Neural progenitor cell (in vitro differentiated cells): ENCODE measurements around the gene MUC6. TPM values are rescaled to one million over a fixed set of nuclear protein-coding genes. Genes with fewer than 3 reads are reported as not detected.

ENCODE experiments used
- DNase-seq: peaks from one replicate; pipeline ENCODE4 v3.0.0-alpha.2; 2016; ENCODE audit warnings: low spot score
- H2AFZ ChIP-seq: fragments of 200-600 bp; sonication (generic); replicated peaks from 2 replicates; pipeline ENCODE4 v1.6.1; 2016; ENCODE audit warnings: antibody characterized with exemption
- H3F3A ChIP-seq: fragments of 200-600 bp; sonication (generic); 2 replicates; pipeline ENCODE4 v1.6.1; 2016; ENCODE audit warnings: antibody characterized with exemption, low read depth
- H3K27ac ChIP-seq: fragments of 200-600 bp; sonication (generic); 2 replicates; pipeline ENCODE4 v1.5.1; 2016; ENCODE audit warnings: mild to moderate bottlenecking
- H3K27me3 ChIP-seq: fragments of 200-600 bp; sonication (generic); 2 replicates; pipeline ENCODE4 v1.6.1; 2016; ENCODE audit warnings: mild to moderate bottlenecking, moderate library complexity
- H3K36me3 ChIP-seq: fragments of 200-600 bp; sonication (generic); 2 replicates; pipeline ENCODE4 v1.5.1; 2016
- H3K4me1 ChIP-seq: fragments of 200-600 bp; sonication (generic); 2 replicates; pipeline ENCODE4 v1.6.1; 2016; ENCODE audit warnings: mixed run types
- H3K4me2 ChIP-seq: fragments of 200-600 bp; sonication (generic); 2 replicates; pipeline ENCODE4 v1.6.1; 2016
- H3K4me3 ChIP-seq: fragments of 200-600 bp; sonication (generic); 2 replicates; pipeline ENCODE4 v1.5.1; 2016
- H3K79me2 ChIP-seq: fragments of 200-600 bp; sonication (generic); 2 replicates; pipeline ENCODE4 v1.6.1; 2016; ENCODE audit warnings: low read depth
- H3K9ac ChIP-seq: fragments of 200-600 bp; sonication (generic); 2 replicates; pipeline ENCODE4 v1.6.1; 2016
- H3K9me3 ChIP-seq: fragments of 200-600 bp; sonication (generic); 2 replicates; pipeline ENCODE4 v1.5.1; 2016; ENCODE audit warnings: low read depth
- H4K20me1 ChIP-seq: fragments of 200-600 bp; sonication (generic); 2 replicates; pipeline ENCODE4 v1.6.1; 2016; ENCODE audit warnings: low read depth
- H3K27ac Mint-ChIP-seq: 3 replicates; pipeline ENCODE4 v1.8.0; 2021; ENCODE audit warnings: mixed read lengths
- H3K27me3 Mint-ChIP-seq: 2 replicates; pipeline ENCODE4 v1.8.0; 2022; ENCODE audit warnings: low read depth, mild to moderate bottlenecking, inconsistent platforms, moderate library complexity, mixed read lengths; ENCODE audit not compliant: insufficient read depth
- H3K36me3 Mint-ChIP-seq: 3 replicates; pipeline ENCODE4 v1.8.0; 2021; ENCODE audit warnings: mixed read lengths
- H3K4me1 Mint-ChIP-seq: 3 replicates; pipeline ENCODE4 v1.8.0; 2021; ENCODE audit warnings: mixed read lengths
- H3K4me3 Mint-ChIP-seq: 3 replicates; pipeline ENCODE4 v1.8.0; 2021; ENCODE audit warnings: mild to moderate bottlenecking, moderate library complexity, mixed read lengths
- H3K9me3 Mint-ChIP-seq: 3 replicates; pipeline ENCODE4 v1.8.0; 2020; ENCODE audit warnings: mixed read lengths
- EZH2 ChIP-seq: fragments of 200-600 bp; sonication (generic); IDR thresholded peaks from 2 replicates; pipeline ENCODE4 v1.6.1; 2017; ENCODE audit warnings: antibody characterized with exemption, mild to moderate bottlenecking, moderate library complexity
- EZH2phosphoT487 ChIP-seq: fragments of 200-600 bp; sonication (generic); IDR thresholded peaks from 2 replicates; pipeline ENCODE4 v1.6.1; 2017; ENCODE audit warnings: antibody characterized with exemption
- total RNA-seq: library from RNA; depleted of rRNA; stranded (reverse); fragments of >200 nt; gene quantifications from 2 replicates; pipeline ENCODE4 v1.2.3, GENCODE V29; 2015; ENCODE audit warnings: low replicate concordance
- TF ChIP-seq, protein P1 (sequence below): fragments of 200-600 bp; sonication (generic); IDR thresholded peaks from 2 replicates; pipeline ENCODE4 v1.5.1; 2017; ENCODE audit warnings: antibody characterized with exemption, mild to moderate bottlenecking

The MUC6 gene
- total RNA-seq, 1 donor from 2014 or later: not detected

DNA sequence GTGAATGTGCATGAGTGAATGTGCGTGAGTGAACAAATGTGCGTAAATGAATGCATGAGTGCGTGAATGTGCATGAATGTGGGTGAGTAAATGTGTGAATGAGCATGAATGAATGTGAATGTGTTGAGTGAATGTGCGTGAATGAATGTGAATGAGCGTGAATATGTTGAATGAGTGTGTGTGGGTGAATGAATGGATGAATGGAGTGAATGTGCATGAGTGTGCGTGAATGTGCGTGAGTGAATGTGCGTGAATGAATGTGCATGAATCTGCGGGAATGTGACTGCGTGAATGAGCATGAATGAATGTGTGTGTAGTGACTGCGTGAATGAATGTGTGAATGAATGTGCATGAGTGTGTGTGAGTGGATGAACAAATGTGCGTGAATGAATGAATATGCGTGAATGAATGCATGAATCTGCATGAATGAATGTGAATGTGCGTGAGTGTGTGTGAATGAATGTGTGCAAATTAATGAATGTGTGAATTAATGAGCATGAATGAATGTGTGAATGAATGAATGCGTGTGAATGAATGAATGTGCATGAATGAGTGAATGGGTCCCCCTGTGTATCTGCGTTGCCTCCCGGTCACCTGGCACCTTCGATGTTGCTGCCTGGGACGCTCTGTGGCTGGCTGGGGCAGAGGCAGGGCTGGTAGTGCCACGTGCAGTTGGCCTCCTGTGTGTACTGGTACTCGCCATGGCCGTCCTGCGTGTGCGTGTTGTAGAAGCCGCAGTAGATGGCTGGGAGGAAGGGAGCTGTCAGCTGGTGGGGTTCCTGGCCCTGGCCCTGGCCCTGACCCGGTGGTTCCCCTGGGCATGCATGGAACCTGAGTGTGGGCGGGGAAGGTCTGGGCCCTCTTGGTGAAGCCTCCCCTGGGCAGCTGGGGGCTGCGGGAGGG, 13.4 kb downstream of the MUC6 start:
- H3K27ac ChIP-seq: no peak overlapping the region
- TF ChIP-seq, protein P1, sequence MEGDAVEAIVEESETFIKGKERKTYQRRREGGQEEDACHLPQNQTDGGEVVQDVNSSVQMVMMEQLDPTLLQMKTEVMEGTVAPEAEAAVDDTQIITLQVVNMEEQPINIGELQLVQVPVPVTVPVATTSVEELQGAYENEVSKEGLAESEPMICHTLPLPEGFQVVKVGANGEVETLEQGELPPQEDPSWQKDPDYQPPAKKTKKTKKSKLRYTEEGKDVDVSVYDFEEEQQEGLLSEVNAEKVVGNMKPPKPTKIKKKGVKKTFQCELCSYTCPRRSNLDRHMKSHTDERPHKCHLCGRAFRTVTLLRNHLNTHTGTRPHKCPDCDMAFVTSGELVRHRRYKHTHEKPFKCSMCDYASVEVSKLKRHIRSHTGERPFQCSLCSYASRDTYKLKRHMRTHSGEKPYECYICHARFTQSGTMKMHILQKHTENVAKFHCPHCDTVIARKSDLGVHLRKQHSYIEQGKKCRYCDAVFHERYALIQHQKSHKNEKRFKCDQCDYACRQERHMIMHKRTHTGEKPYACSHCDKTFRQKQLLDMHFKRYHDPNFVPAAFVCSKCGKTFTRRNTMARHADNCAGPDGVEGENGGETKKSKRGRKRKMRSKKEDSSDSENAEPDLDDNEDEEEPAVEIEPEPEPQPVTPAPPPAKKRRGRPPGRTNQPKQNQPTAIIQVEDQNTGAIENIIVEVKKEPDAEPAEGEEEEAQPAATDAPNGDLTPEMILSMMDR: no peak
- no peak for TF ChIP-seq EZH2phosphoT487
- TF ChIP-seq EZH2: no peak
- H4K20me1 ChIP-seq: no peaks in the 10 kb centered on the region
- Mint-ChIP-seq H3K4me3 (peak overlapping the region; percentile 2), H3K4me1 (peaks cover 1% of the 10 kb centered on the region), H3K27me3 (no peaks in the 10 kb centered on the region), H3K27ac (peak overlapping the region; percentile 1), H3K9me3 (no peaks in the 10 kb centered on the region), H3K36me3 (peaks cover 2% of the 10 kb centered on the region)
- no peaks in the 10 kb centered on the region for H3K79me2 ChIP-seq
- DNase-seq: no peak
- H3K36me3 ChIP-seq: no peaks in the 10 kb centered on the region
- H3F3A ChIP-seq: no peaks in the 10 kb centered on the region
- no peak overlapping the region for H3K4me3 ChIP-seq
- no peak overlapping the region for H3K9ac ChIP-seq
- H3K4me1 ChIP-seq: no peaks in the 10 kb centered on the region
- H2AFZ ChIP-seq: no peak overlapping the region
- no peaks in the 10 kb centered on the region for H3K27me3 ChIP-seq
- H3K9me3 ChIP-seq: no peaks in the 10 kb centered on the region
- H3K4me2 ChIP-seq: no peak overlapping the region

DNA sequence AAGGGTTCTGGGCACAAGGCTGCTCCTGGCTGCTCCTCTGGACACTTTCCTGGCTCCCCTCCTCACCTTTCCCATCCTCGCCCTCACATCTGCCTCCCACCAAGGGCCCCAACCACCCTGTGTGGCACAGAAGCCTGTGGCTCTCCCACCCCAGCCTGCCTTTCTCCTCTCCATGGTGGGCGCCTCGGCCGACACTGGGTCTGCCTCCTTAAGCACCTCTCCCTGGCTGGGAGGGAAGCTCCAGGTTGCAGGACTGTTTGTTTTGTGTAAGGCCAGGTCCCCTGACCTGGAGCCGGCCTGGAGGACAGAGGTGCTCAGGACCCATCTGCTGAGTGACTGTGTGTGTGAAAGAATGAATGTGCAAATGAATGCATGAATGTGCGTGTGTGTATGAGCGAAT, 14.1 kb downstream of the MUC6 start:
- H3K9me3 Mint-ChIP-seq: peaks cover 4% of the 10 kb centered on the region
- H3K4me2 ChIP-seq: no peak overlapping the region
- no peaks in the 10 kb centered on the region for H3K79me2 ChIP-seq
- DNase-seq: no peak
- H3K4me1 ChIP-seq: no peaks in the 10 kb centered on the region
- no peak overlapping the region for H2AFZ ChIP-seq
- no peak overlapping the region for H3K27ac ChIP-seq
- H3K9ac ChIP-seq: no peak overlapping the region
- H3K27ac Mint-ChIP-seq: no peak overlapping the region
- no peaks in the 10 kb centered on the region for H4K20me1 ChIP-seq
- TF ChIP-seq, protein P1: no peak
- TF ChIP-seq EZH2 (no peak), EZH2phosphoT487 (no peak)
- H3F3A ChIP-seq: no peaks in the 10 kb centered on the region
- H3K36me3 Mint-ChIP-seq: peaks cover 7% of the 10 kb centered on the region
- no peak overlapping the region for H3K4me3 ChIP-seq
- H3K36me3 ChIP-seq: no peaks in the 10 kb centered on the region
- no peak overlapping the region for H3K4me3 Mint-ChIP-seq
- no peaks in the 10 kb centered on the region for H3K9me3 ChIP-seq
- peaks cover 3% of the 10 kb centered on the region for H3K4me1 Mint-ChIP-seq
- no peaks in the 10 kb centered on the region for H3K27me3 ChIP-seq
- no peaks in the 10 kb centered on the region for H3K27me3 Mint-ChIP-seq

DNA sequence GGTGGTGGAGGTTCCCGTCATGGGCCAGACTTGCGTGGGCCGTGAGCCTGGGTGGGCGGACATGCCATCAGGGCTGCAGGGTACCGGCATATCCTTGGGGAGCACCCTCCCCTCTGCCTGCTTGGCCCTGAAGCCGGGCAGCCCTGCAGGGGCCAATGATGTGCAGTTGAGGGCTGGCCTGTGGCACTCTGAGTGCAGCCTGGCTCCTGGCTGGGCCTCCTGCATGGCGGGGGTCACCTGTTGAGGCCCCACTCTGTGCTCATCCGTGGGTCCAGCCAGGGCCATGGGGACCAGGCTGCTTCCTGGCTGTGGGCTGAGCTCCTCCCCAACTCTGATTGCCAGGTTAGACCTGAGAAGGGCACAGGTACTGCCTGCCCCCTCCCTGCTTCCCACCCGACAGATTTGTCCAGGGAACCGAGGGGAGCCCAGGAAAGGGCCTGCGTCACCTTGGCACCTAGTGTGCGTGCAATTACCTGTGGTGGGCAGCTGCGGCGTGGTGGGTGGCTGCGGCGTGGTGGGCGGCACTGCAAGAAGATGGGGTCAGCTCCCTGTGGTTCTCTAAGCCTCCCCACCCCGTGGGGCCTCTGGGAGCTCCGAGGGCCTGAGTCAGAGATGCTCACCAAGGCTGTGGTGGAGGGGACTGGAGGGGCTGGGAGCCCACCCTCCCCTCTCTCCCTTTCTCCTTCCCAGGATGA, 16.2 kb downstream of the MUC6 start:
- H3K36me3 ChIP-seq: no peaks in the 10 kb centered on the region
- H3K9me3 ChIP-seq: no peaks in the 10 kb centered on the region
- TF ChIP-seq, protein P1: no peak
- TF ChIP-seq EZH2phosphoT487: no peak
- no peak for TF ChIP-seq EZH2
- no peaks in the 10 kb centered on the region for H3K4me1 ChIP-seq
- H3K36me3 Mint-ChIP-seq: peaks cover 17% of the 10 kb centered on the region
- no peak for DNase-seq
- H3K27ac Mint-ChIP-seq: no peak overlapping the region
- H3F3A ChIP-seq: no peaks in the 10 kb centered on the region
- H3K4me3 ChIP-seq: no peak overlapping the region
- no peak overlapping the region for H2AFZ ChIP-seq
- H3K4me2 ChIP-seq: no peak overlapping the region
- H3K9ac ChIP-seq: no peak overlapping the region
- H3K4me3 Mint-ChIP-seq: no peak overlapping the region
- H3K79me2 ChIP-seq: no peaks in the 10 kb centered on the region
- no peak overlapping the region for H3K27ac ChIP-seq
- H3K27me3 ChIP-seq: no peaks in the 10 kb centered on the region
- peaks cover 3% of the 10 kb centered on the region for H3K27me3 Mint-ChIP-seq
- H3K4me1 Mint-ChIP-seq: peaks cover 3% of the 10 kb centered on the region
- H4K20me1 ChIP-seq: no peaks in the 10 kb centered on the region
- peaks cover 16% of the 10 kb centered on the region for H3K9me3 Mint-ChIP-seq
